ENCODE data around the gene CRYBG1.
A peak's percentile ranks its signal among the peaks of the same experiment; 100 is the strongest.
"Not testable (repeated sequence)": the region's sequence is repeated elsewhere in the genome, so short reads cannot be mapped to it uniquely, and the experiment has no call there.

The CRYBG1 gene

DNA sequence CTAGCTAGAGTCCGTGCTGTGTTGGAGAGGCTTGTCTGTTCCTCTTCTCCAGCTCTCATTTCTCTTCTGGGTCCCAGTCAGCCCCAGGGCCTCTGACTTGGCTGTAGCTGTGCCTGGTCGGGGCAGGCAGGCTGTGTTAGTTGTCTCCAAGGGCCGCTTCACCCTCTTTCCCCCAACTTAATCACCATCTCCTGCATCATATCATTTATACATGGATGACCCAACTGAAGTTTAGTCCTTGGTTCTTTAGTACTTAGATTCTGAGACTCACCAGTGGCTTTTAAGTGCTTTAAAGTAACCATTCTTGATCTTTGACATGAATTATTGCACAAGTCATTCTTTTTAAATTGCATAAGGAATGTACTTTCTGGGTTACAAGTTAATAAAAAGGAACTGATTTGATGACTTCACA, 141.4 kb downstream of the CRYBG1 start:
- DNase-seq (ENCODE audit: low spot score), result no peak

- no peak for DNase-seq (ENCODE audit: low spot score)
These were observed 142.0 kb downstream of the CRYBG1 start for GRCh38 chr6:106502559-106502958.

- no peak for DNase-seq (ENCODE audit: low spot score)
These were observed 147.8 kb downstream of the CRYBG1 start for GRCh38 chr6:106508277-106508676.

GRCh38 chr6:106508834-106509233, 148.3 kb downstream of the CRYBG1 start:
- no peak for DNase-seq (ENCODE audit: low spot score)

DNA sequence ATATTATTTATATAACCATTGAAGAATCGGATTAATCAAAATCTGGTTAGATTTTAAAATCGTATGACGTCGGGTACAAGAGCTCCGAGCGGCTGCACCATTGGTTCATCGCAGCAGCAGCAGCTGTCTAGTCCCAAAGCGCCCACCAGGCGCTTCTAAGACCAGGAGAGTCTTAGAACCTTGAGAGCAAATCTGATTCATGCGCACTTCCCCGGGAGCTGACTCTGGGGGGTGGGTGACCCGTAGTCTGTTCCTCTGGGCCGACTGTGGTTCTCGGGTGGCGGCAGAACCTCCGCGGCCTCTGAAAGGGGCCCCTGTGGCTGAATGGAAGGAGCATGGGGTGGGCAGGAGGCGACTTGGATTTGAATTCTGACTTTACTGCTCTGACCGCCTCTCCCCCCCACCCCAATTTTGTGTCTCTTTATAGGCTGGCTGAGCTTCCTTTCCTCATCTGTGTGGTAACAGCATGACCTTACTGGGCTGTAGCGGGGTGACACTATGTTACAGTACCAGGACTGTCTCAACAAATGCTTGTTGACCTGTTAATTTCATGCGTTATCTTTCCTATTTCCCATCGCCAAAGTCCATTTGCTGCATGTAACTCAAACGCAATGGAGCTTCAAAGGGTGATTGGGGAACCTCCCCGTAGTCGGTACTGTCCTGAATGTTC, 149.0 kb downstream of the CRYBG1 start:
- peak; percentile 62 for DNase-seq (ENCODE audit: low spot score)

DNA sequence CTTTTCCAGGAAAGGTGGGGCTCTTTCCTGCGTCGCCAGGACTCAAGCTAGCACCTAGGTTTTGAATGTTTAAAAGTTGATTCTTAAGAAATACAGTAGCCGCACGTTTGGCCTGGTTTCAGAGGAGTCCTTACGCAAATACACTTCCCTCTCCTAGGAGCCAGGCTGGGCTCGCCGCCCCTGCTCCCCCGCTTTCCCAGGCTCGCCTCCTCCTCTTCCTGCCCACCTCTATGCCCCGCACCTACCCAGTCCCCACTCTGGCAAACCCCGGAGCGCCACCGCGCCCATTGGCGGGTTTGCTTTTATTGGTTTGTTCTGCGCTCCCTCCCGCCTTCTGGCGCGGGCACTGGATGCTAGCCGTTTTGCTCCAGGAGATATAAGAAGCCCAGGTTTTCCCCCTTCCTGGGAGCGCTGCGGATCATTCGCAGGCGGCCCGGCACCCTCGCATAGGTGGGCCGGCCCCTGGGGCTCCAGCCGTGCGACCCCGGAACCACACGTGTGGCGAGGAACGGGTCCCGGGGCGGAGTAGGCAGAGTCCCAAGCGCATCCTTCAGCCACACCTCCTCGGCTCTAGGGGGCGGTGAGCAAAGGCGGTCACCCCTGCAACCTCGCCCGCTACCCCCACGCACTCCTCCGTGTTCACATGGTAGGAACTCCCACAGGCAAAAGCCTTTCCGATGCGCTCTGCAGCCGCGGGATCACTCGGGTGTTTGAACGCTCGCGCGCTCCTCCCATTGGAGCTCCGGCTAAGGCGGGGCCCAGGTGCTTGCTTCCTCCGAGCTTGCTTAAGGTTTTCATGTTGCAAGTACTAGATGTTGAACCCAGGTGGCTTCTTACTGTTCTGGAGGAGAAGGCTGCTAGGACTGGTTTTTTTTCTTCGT, 149.8 kb downstream of the CRYBG1 start:
- peak; percentile 74 for DNase-seq (ENCODE audit: low spot score)

DNA sequence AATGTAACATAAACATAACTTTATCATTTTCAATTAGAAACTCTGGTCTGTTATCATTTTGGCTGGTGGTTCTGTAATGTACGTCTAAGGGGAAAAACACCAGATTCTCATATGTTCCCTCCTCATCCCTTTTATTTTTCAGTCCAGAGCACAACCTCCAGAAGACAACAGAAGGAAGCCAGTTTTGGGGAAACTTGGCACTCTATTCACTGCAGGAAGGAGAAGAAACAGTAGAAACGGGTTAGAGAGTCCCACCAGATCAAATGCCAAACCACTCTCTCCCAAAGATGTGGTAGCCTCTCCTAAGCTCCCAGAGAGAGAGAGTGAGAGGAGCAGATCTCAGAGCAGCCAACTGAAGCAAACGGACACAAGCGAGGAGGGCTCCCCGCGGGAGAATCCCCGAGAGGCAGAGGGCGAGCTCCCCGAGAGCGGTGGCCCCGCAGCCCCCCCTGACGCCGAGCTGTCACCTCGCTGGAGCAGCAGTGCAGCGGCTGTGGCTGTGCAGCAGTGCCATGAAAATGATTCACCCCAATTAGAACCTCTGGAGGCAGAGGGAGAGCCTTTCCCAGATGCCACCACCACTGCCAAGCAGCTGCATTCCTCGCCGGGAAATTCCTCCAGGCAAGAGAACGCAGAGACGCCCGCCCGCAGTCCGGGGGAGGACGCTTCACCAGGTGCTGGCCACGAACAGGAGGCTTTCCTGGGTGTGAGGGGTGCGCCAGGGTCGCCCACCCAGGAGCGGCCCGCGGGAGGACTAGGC, 151.0 kb downstream of the CRYBG1 start:
- peak; percentile 68 for DNase-seq (ENCODE audit: low spot score)

- peak; percentile 74 for DNase-seq (ENCODE audit: low spot score)
These were observed 151.8 kb downstream of the CRYBG1 start for GRCh38 chr6:106512048-106512967.

GRCh38 chr6:106512968-106513574, 152.6 kb downstream of the CRYBG1 start:
- no peak for DNase-seq (ENCODE audit: low spot score)

DNA sequence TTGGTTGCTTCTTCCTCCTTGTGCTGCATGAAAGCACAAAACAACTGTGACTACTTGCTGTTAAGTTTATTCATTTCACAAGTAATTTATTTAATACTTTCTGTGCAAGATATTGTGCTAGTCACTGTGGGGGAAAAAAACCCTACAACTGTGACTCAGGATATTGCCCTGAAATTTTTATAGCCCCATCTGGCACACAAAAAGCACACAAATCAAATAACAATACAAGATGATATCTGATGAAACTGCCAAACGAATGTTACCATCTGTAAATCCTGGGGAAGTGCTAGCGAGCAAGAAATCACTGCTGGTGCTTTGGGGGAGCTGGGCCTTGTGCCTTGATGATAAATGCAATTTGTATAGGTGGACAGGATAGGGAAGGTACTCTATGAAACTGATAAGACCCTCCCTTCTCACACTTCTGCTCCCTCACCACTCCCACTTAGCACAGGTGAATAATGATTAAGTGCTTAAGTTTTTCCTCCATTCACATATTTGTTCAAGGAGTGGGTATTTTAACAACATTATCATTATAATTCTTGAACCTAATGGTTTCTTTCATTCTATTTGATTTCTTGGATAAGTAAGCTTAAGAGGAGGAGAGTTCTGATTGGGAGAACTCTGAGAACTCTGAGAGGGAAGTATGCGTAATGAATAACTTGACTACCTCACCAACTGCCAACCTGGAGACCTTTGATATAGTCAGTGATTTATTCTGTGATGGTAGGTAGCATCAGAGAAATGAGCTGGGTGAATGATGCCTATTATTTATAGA, 153.5 kb downstream of the CRYBG1 start:
- DNase-seq (ENCODE audit: low spot score), result no peak

- DNase-seq (ENCODE audit: low spot score), result no peak
These were observed 154.0 kb downstream of the CRYBG1 start for GRCh38 chr6:106514583-106514885.

GRCh38 chr6:106515582-106515981, 155.1 kb downstream of the CRYBG1 start:
- DNase-seq (ENCODE audit: low spot score), result not testable (repeated sequence)

GRCh38 chr6:106516616-106517015, 156.1 kb downstream of the CRYBG1 start:
- no peak for DNase-seq (ENCODE audit: low spot score)

DNA sequence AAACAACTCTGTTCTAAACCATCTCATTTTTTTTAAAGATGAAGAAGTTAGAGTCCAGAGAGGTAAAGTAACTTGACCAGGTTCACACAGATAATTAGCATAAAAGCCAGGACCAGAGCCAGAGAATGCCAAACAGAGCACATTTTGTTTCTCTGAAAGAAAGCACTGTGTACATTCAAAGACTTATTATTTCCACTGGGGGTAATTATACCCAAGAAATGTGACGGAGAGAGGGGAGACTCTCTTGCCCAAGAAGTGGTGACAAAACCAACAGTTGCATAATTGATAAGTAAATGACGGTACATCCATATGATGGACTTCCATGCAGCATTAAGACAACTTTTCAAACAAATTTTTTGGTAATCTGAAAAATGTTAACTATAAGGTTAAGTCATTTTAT, 157.2 kb downstream of the CRYBG1 start:
- DNase-seq (ENCODE audit: low spot score), result no peak

DNA sequence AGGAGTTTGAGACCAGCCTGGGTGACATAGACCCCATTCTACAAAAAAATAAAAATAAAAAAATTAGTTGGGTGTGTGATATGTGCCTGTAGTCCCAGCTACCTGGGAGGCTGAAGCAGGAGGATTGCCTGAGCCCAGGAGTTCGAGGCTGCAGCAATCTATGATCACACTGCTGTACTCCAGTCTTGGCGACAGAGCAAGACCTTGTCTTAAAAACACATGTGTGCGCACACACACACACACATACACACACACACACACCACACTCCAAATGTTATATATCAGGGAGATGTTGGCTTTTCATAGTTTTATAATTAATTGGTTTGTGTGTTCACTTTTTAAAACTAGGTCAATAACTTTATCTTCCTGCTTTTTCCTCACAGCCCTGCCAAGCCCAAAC, 158.2 kb downstream of the CRYBG1 start:
- no peak for DNase-seq (ENCODE audit: low spot score)

- DNase-seq (ENCODE audit: low spot score), result no peak
These were observed 159.2 kb downstream of the CRYBG1 start for GRCh38 chr6:106519460-106520394.

DNA sequence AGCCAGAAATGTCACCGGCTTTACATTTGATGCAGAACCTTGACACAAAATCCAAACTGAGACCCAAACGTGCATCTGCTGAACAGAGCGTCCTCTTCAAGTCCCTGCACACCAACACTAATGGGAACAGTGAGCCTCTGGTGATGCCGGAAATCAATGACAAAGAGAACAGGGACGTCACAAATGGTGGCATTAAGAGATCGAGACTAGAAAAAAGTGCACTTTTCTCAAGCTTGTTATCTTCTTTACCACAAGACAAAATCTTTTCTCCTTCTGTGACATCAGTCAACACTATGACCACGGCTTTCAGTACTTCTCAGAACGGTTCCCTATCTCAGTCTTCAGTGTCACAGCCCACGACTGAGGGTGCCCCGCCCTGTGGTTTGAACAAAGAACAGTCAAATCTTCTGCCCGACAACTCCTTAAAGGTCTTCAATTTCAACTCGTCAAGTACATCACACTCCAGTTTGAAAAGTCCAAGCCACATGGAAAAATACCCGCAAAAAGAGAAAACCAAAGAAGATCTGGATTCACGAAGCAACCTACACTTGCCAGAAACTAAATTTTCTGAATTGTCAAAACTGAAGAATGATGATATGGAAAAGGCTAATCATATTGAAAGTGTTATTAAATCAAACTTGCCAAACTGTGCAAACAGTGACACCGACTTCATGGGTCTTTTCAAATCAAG, 160.3 kb downstream of the CRYBG1 start:
- DNase-seq (ENCODE audit: low spot score), result no peak

GRCh38 chr6:106522562-106523250, 162.2 kb downstream of the CRYBG1 start:
- no peak for DNase-seq (ENCODE audit: low spot score)
